AG08396 (cell line): ENCODE data around the gene PRG3.
"Not testable (repeated sequence)": the region's sequence is repeated elsewhere in the genome, so short reads cannot be mapped to it uniquely, and the experiment has no call there.

Source experiments
- DNase-seq: peaks from one replicate; pipeline ENCODE4 v3.0.0; 2012; ENCODE audit warnings: low spot score, mixed read lengths

Gene PRG3

DNA sequence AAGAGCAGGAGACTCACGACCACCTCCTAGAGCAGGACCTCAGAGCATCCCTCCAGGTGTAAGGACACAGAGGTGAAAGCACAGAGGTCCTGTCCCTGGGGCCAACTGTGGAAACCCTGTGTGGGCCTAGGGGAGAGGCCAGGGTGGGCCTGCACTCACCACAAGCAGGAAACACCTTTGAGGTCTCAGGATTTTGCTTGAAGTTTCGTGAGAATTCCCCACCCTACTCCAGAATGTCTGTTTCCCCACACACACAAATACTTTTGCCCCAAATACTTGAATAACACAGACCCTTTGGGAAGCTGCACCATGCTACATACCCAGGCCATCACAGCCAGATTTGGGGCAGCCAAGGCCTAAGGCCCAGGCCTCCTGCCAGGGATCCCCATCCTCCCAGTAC, 27.8 kb upstream of the PRG3 start:
- no peak for DNase-seq

DNA sequence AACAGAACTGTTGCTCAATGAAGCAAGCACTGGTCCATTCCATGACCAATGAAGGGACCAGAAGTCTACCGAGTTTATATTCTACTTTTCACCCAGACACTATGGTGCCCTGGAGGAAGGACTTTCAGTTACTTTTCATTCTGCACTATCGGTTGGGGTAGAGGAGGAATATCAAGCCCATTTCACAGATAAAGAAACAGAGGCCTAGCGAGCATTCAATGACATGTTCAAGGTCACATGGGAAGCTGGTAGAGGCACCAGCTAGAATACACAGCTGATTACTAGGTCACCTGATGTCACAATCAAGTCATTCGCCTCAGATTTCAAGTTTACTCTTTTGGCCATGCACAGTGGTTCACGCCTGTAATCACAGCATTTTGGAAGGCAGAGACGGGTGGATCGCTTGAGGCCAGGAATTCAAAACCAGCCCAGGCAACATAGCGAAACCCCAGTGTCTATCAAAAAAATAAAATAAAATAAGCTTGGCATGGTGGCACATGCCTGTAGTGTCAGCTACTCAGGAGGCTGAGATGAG, 27.1 kb upstream of the PRG3 start:
- DNase-seq, result no peak

- DNase-seq, result no peak
Observed at GRCh38 chr11:57407010-57407920, 26.3 kb upstream of the PRG3 start.

GRCh38 chr11:57406337-57406904, 25.5 kb upstream of the PRG3 start:
- no peak for DNase-seq

- DNase-seq, result no peak
Observed at GRCh38 chr11:57405271-57405860, 24.4 kb upstream of the PRG3 start.

DNA sequence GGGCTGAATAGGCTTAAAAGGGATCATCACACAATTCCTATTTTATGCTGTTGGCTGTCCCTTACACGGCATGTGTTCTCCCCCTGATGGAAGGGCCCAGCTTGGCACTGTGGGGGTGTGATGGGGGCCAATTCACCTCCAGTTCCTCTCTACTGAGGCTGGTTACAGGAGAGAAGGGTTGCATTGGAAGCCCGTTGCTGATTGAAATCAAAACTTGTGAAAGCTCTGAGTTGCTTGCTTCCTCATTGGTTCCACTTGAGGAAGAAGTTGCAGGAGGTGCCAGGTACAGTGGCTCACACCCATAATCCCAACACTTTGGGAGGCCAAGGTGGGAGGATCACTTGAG, 22.8 kb upstream of the PRG3 start:
- no peak for DNase-seq

- not testable (repeated sequence) for DNase-seq
Observed at GRCh38 chr11:57403003-57403801, 22.3 kb upstream of the PRG3 start.

DNA sequence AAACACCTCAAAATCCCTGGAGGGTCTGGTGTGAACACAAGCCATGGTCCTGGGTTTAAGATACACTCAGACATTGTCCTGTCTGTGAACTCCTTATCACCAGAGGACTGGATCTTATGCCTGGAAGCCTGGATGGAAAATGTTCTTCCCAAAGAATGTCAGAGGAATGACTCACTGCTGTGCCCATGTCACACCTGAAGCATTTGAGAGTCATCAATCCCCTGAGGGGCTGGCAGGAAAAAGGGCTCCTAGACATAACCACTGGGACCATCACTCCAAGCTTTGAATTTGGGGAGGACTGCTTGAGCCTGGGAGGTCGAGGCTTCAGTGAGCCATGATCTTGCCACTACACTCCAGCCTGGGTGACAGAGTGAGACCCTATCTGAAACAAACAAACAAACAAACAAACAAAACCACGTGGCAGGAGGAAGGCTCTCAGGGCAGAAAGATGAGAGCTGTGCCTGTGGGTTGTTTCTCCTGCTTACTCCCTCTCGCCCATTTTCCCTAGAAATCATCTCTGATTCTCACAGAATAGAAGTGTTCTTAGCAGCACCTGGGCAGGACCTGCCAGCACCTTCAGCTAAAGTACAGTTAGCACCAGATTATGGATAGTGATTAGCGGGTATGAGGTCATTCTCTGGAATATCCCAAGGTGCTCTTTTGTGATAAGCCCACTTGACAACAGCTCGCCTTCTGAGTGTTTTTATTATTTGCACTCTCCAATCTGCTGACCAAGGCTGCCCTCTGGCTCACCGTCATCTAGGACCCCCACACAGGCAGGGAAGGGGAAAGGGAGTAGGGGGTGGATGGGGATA, 21.4 kb upstream of the PRG3 start:
- no peak for DNase-seq

GRCh38 chr11:57399972-57400578, 19.1 kb upstream of the PRG3 start:
- no peak for DNase-seq

GRCh38 chr11:57399221-57399620, 18.3 kb upstream of the PRG3 start:
- DNase-seq, result no peak

- DNase-seq, result no peak
Observed at GRCh38 chr11:57397394-57397990, 16.5 kb upstream of the PRG3 start.

DNA sequence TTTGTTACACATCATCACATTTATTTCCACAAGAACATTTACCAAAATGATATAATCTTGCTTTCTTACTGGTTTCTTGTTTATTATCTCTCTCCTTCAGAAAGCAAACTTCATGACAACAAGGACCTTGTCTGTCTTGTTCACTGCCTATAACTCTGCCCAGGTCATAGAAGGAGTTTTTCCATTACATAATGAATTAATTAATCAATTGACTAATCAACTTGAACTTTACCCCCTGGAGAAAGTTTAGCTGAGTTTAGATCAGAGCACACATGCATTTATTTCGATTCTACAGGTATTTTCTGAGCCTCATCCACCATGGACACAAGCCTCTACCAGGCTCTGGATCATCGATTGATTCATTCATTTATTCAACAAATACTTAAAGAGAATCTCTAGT, 15.8 kb upstream of the PRG3 start:
- no peak for DNase-seq

DNA sequence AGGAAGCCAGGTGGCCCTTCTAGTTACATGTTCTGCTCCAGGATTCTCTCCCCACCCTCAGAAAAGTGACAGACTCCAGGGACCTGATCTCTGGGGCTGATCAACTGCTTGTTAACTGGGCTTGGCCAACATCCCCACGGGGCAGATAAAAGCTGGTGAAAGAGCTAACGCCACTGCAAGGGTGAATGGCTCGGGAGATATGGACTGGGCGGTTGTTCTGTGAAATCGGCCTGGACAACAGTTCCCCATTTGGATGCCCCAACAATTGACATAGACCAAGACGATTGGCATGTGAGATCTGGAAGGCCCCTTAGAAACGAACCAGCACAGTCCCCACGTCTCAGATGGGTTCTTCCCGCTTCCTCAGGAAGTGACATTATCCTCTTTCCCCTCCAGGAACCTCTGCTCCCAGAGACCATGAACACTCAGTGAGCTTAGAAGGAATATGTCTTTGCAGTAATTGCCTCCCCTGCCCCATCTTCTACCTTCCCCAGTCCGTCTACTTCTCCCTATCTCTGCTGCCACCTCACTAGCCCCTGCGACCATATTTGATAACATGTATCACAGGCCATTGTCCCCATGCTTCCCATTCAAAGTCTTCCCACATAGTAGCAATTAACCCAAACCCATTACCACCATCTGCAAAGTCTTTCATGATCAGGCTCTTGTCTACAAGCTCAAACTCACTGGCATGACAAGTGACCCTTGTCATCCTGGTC, 15.1 kb upstream of the PRG3 start:
- no peak for DNase-seq

- no peak for DNase-seq
Observed at GRCh38 chr11:57394203-57394965, 13.4 kb upstream of the PRG3 start.

DNA sequence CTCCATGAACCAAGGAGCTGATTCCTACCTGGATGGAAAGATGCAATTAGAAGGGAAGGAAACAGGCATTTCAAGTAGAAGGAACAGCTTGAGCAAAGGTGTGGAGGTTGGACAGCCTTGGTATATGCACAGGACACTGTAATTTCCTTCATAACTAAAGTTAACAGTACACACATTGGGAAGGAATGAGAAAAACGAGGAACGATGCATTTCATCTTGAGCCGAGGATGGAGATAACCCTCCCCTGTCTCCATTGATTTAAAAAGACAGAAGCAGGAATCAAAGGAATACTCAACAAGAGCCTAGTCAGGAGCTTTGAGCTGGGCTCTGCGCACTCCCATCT, 11.8 kb upstream of the PRG3 start:
- DNase-seq, result no peak

DNA sequence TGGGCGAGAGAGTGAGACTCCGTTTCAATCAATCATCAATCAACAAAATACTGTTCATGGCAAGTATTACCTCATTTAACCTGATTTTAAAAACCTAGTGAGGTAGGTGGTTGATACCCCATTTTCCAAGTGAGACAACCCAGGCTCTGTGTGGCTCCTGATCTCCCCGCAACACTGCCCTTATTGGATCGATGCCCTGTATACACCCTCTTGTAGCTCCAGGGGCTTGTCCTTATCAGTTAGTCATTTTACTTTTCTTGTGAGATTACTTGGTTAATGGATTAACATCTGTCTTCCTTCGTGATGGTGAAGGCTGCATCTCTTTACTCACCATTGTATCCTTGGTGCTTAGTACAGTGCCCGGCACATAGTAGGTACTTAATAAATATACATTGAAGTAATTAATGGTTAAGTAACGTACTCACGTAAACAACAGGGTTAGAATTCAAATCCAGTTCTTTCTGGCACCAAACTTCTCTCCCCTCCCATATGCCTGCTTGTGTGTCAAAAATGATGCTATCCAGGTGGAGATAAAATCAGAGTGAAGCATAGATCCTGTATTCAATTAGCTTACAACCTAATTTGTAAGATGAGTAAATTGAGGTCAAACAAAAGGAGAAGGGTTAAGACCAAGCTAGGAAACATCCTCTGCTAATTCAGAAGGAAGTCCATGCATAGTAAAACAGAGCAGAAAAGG, 11.3 kb upstream of the PRG3 start:
- DNase-seq, result no peak

DNA sequence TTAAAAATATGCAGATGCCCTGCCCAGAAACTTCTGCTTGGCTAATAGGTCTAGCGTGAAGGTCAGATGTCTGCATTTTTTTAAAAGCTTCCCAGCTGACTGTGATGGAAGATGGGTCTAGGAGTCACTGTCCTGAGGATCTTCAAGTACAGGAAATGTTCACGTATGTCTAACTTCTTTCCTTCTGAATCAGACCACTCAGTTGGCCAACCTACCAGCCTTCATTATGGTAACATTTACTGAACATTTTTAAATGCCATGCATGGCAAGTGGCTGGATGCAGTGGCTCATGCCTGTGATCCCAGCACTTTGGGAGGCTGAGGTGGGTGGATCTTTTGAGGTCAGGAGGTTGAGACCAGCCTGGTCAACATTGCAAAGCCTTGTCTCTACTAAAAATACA, 10.6 kb upstream of the PRG3 start:
- DNase-seq, result no peak

DNA sequence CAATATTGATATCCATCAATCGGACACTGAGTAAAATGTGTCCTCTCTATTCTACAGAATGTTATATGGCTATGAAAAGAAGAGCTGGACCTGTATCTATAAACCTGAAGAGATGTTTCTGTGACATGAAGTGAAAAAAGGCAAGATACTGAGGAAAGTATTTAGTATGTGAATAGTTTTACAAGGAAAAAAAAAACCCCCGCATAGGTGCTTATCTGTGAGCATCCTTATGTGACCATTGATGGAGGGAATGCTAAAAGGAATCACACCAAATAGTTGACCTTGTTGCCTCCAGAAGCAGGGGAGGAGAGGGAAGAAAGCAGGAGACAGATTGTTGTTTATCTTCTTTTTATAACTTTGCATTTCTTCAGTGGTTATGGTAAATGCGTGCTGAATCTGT, 10.2 kb upstream of the PRG3 start:
- DNase-seq, result no peak

- no peak for DNase-seq
Observed at GRCh38 chr11:57390535-57390934, 9.6 kb upstream of the PRG3 start, which contains the start of gene PRG2. Gene PRG2, minus strand, starts transcription at chr11:57390650. Its CDS starts 706 bp downstream, at chr11:57389944.
